ENCODE measurements around the gene EXOSC10. TPM values are rescaled to one million over a fixed set of nuclear protein-coding genes. Genes with fewer than 3 reads are reported as not detected.
"Not testable (repeated sequence)": the region's sequence is repeated elsewhere in the genome, so short reads cannot be mapped to it uniquely, and the experiment has no call there.

Gene EXOSC10
- total RNA-seq, 1 experiment from 2014 or later: 57.7 TPM

- DNase-seq: no peak
- CTCF ChIA-PET: no interaction called here
- H3K4me1 ChIP-seq (replicated peaks; ENCODE audit: insufficient read depth): no peaks in the 10 kb centered on the region
- no peaks in the 10 kb centered on the region for H3K79me2 ChIP-seq (ENCODE audit: low read depth)
- intact Hi-C loops (cut with micrococcal nuclease; ENCODE audit: unreplicated experiment): no loop called here
- H2AFZ ChIP-seq: no peak overlapping the region
- no peak overlapping the region for H3K27ac ChIP-seq
- POLR2A ChIA-PET (ENCODE audit: unreplicated experiment): no interaction called here
- no peaks in the 10 kb centered on the region for H4K20me1 ChIP-seq (ENCODE audit: insufficient read depth)
- no peaks in the 10 kb centered on the region for H3K36me3 ChIP-seq (ENCODE audit: low read depth)
- no peaks in the 10 kb centered on the region for H3K27me3 ChIP-seq (ENCODE audit: insufficient read depth, low read depth)
- H3K4me2 ChIP-seq: no peak overlapping the region
- H3K4me3 ChIP-seq: no peak overlapping the region
- H3K9me3 ChIP-seq (ENCODE audit: insufficient read depth, low read depth): no peaks in the 10 kb centered on the region
- no peaks in the 10 kb centered on the region for H3F3A ChIP-seq (ENCODE audit: insufficient read depth, low read depth)
- no TSS peak for BruUV-seq (replicated peaks)
- no peaks in the 10 kb centered on the region for H3K9me2 ChIP-seq (ENCODE audit: insufficient read depth)
- TF ChIP-seq EZH2 (IDR thresholded peaks at IDR 0.05; ENCODE audit: low read depth) (no peak), CTCF (conservative IDR thresholded peaks at IDR 0.05) (no peak)
Observed at GRCh38 chr1:11042065-11042464, 57.6 kb downstream of the EXOSC10 start.

DNA sequence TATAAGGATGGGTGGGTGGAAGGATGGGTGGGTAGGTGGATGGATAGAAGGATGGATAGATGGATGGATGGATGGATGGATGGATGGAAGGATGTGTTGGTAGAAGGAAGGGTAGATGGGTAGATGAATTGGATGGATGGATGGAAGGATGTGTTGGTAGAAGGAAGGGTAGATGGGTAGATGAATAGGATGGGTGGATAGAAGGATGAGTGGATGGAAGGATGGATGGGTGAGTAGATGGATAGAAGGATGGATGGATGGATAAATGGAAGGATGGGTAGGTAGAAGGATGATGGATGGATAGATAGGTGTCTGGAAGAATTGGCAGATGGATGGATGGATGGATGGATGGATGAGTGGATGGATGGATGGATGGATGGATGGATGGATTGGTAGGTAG is 58.6 kb downstream of the EXOSC10 start:
- POLR2A ChIA-PET (ENCODE audit: unreplicated experiment): no interaction called here
- Histone ChIP-seq H3K79me2 (ENCODE audit: low read depth) (no peaks in the 10 kb centered on the region), H3K4me2 (no peak overlapping the region), H3K27ac (no peak overlapping the region), H3K36me3 (ENCODE audit: low read depth) (no peaks in the 10 kb centered on the region), H3K27me3 (ENCODE audit: insufficient read depth, low read depth) (no peaks in the 10 kb centered on the region), H3F3A (ENCODE audit: insufficient read depth, low read depth) (no peaks in the 10 kb centered on the region), H4K20me1 (ENCODE audit: insufficient read depth) (no peaks in the 10 kb centered on the region), H3K9me2 (ENCODE audit: insufficient read depth) (no peaks in the 10 kb centered on the region), H3K4me1 (replicated peaks; ENCODE audit: insufficient read depth) (no peaks in the 10 kb centered on the region), H3K9me3 (ENCODE audit: insufficient read depth, low read depth) (no peaks in the 10 kb centered on the region), H2AFZ (no peak overlapping the region), H3K4me3 (no peak overlapping the region)
- TF ChIP-seq EZH2 (IDR thresholded peaks at IDR 0.05; ENCODE audit: low read depth): no peak
- no peak for DNase-seq
- no TSS peak for BruUV-seq (replicated peaks)
- CTCF ChIA-PET: no interaction called here
- intact Hi-C loops (cut with micrococcal nuclease; ENCODE audit: unreplicated experiment): no loop called here

DNA sequence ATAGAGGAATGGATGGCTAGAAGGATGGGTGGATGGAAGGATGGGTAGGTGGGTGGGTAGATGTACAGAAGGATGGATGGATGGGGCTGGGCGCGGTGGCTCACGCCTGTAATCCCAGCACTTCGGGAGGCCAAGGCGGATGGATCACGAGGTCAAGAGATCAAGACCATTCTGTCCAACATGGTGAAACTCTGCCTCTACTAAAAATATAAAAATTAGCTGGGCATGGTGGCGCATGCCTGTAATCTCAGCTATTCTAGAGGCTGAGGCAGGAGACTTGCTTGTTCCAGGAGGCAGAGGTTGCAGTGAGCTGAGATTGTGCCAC is 59.6 kb downstream of the EXOSC10 start:
- BruUV-seq (replicated peaks); H3K4me2 ChIP-seq; H3K27ac ChIP-seq; DNase-seq; H3K4me3 ChIP-seq; H3K4me1 ChIP-seq (replicated peaks; ENCODE audit: insufficient read depth); H3K36me3 ChIP-seq (ENCODE audit: low read depth); intact Hi-C loops (cut with micrococcal nuclease; ENCODE audit: unreplicated experiment); H3F3A ChIP-seq (ENCODE audit: insufficient read depth, low read depth); H3K9me3 ChIP-seq (ENCODE audit: insufficient read depth, low read depth); CTCF ChIA-PET; H2AFZ ChIP-seq; H3K27me3 ChIP-seq (ENCODE audit: insufficient read depth, low read depth); H4K20me1 ChIP-seq (ENCODE audit: insufficient read depth); H3K9me2 ChIP-seq (ENCODE audit: insufficient read depth); POLR2A ChIA-PET (ENCODE audit: unreplicated experiment); H3K79me2 ChIP-seq (ENCODE audit: low read depth): not testable (repeated sequence)

GRCh38 chr1:11039351-11040104 is 60.1 kb downstream of the EXOSC10 start:
- intact Hi-C loops (cut with micrococcal nuclease; ENCODE audit: unreplicated experiment): loop anchor here (10.0 kb wide), 1 partner anchor 205 kb away; no protein-coding TSS in a partner anchor
- Histone ChIP-seq H4K20me1 (ENCODE audit: insufficient read depth) (no peaks in the 10 kb centered on the region), H3K4me2 (no peak overlapping the region), H3K27me3 (ENCODE audit: insufficient read depth, low read depth) (no peaks in the 10 kb centered on the region), H2AFZ (no peak overlapping the region), H3K27ac (no peak overlapping the region), H3K79me2 (ENCODE audit: low read depth) (no peaks in the 10 kb centered on the region), H3K9me2 (ENCODE audit: insufficient read depth) (no peaks in the 10 kb centered on the region), H3F3A (ENCODE audit: insufficient read depth, low read depth) (no peaks in the 10 kb centered on the region), H3K4me3 (no peak overlapping the region), H3K36me3 (ENCODE audit: low read depth) (no peaks in the 10 kb centered on the region), H3K4me1 (replicated peaks; ENCODE audit: insufficient read depth) (no peaks in the 10 kb centered on the region), H3K9me3 (ENCODE audit: insufficient read depth, low read depth) (no peaks in the 10 kb centered on the region)
- ChIA-PET CTCF (interaction anchor here (0.6 kb wide), 1 partner anchor 10 kb away, joined by 3 read pairs; no protein-coding TSS in a partner anchor), POLR2A (ENCODE audit: unreplicated experiment) (no interaction called here)
- BruUV-seq (replicated peaks): no TSS peak
- TF ChIP-seq CTCF (conservative IDR thresholded peaks at IDR 0.05) (no peak), EZH2 (IDR thresholded peaks at IDR 0.05; ENCODE audit: low read depth) (no peak)
- DNase-seq: no peak

Data from PC-9 (cell line).